Calu3 (cell line): ENCODE data around the gene SLC36A3. TPM values are rescaled to one million over a fixed set of nuclear protein-coding genes. Genes with fewer than 3 reads are reported as not detected.
A peak's percentile ranks its signal among the peaks of the same experiment; 100 is the strongest.
"Not testable (repeated sequence)": the region's sequence is repeated elsewhere in the genome, so short reads cannot be mapped to it uniquely, and the experiment has no call there.

Experiments used
- BruUV-seq: library from RNA; stranded (reverse); fragments of 400-500 nt; replicated peaks from 2 replicates; lab custom pipeline; 2021; lab: Mats Ljungman, UMichigan
- CTCF ChIA-PET: fragments of 300-600 bp; sonication (Branson Sonifier 250); formaldehyde crosslinking; loops from one replicate; lab custom pipeline; 2022; ENCODE audit warnings: antibody characterized with exemption; lab: Charles Lee
- DNase-seq: peaks from one replicate; pipeline ENCODE4 v3.0.0; 2022
- H3K27ac Mint-ChIP-seq: one replicate; pipeline ENCODE4 v1.8.0; 2022; ENCODE audit warnings: mixed read lengths; ENCODE audit not compliant: unreplicated experiment
- H3K27me3 Mint-ChIP-seq: one replicate; pipeline ENCODE4 v1.8.0; 2022; ENCODE audit warnings: mixed read lengths; ENCODE audit not compliant: unreplicated experiment
- H3K36me3 Mint-ChIP-seq: one replicate; pipeline ENCODE4 v1.8.0; 2022; ENCODE audit warnings: mild to moderate bottlenecking, moderate library complexity, mixed read lengths; ENCODE audit not compliant: insufficient read depth, unreplicated experiment
- H3K4me1 Mint-ChIP-seq: one replicate; pipeline ENCODE4 v1.8.0; 2022; ENCODE audit warnings: mild to moderate bottlenecking, low read depth, mixed read lengths; ENCODE audit not compliant: unreplicated experiment
- H3K4me3 Mint-ChIP-seq: one replicate; pipeline ENCODE4 v1.8.0; 2022; ENCODE audit warnings: mild to moderate bottlenecking, low read depth, moderate library complexity, mixed read lengths; ENCODE audit not compliant: unreplicated experiment
- H3K9me3 Mint-ChIP-seq: one replicate; pipeline ENCODE4 v1.8.0; 2022; ENCODE audit warnings: low read depth, mixed read lengths; ENCODE audit not compliant: unreplicated experiment
- CTCF ChIP-seq: fragments of 200-600 bp; IDR thresholded peaks from one replicate; pipeline ENCODE4 v1.8.0; 2022; ENCODE audit warnings: antibody characterized with exemption; ENCODE audit not compliant: unreplicated experiment
- intact Hi-C: fragments of 100-400 bp; cut with micrococcal nuclease; formaldehyde crosslinking; loops from one replicate; pipeline ENCODE4 v1.10.0; 2022; ENCODE audit not compliant: unreplicated experiment
- total RNA-seq: library from RNA; stranded (reverse); gene quantifications from 2 replicates; pipeline ENCODE4 v1.2.3, GENCODE V29; 2022

SLC36A3 gene
- total RNA-seq, 1 experiment from 2014 or later, result not detected

DNA sequence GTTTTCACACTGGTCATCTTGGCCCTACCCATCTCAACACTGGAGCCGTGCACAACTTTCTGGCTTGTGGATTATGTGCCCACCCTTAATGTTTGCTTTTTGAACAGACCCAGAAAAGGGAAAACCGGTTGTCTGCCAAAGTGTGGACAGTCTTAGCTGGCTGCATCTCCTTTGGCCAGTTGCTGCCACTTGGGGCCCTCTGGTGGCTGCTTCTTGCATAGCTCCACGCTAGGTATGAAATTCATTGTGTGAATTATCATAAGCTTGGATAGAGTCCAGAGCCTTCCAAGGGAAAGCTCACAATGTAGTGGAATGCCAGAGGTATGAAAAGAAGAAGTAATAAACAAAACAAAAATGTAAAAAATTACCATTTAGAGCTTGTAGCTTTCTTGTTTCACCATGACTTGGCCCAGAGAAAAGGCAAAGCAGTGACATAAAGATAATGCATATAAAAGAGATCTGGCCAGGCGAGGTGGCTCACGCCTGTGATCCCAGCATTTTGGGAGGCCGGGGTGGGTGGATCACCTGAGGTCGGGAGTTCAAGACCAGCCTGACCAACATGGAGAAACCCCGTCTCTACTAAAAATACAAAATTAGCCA, 12.5 kb upstream of the SLC36A3 start:
- BruUV-seq, result no TSS peak
- Mint-ChIP-seq H3K27me3 (peaks cover 45% of the 10 kb centered on the region), H3K27ac (no peak overlapping the region), H3K4me1 (no peaks in the 10 kb centered on the region), H3K36me3 (no peaks in the 10 kb centered on the region), H3K4me3 (no peak overlapping the region), H3K9me3 (no peaks in the 10 kb centered on the region)
- DNase-seq, result peak; percentile 88
- TF ChIP-seq CTCF, result peak; percentile 92
- intact Hi-C loops, result loop anchor here (1.0 to 5.0 kb wide), 3 partner anchors 181 to 337 kb away; no protein-coding TSS in a partner anchor
- CTCF ChIA-PET, result interaction anchor here (0.6 to 1.7 kb wide), 18 partner anchors 11 to 1199 kb away, joined by 3 to 14 read pairs (median 4); partner anchors contain the start of genes ANXA6, CCDC69 and RBM22

- Mint-ChIP-seq H3K36me3 (no peaks in the 10 kb centered on the region), H3K4me3 (no peak overlapping the region), H3K9me3 (no peaks in the 10 kb centered on the region), H3K4me1 (no peaks in the 10 kb centered on the region), H3K27me3 (peaks cover 57% of the 10 kb centered on the region), H3K27ac (no peak overlapping the region)
- intact Hi-C loops, result loop anchor here (5.0 kb wide), 1 partner anchor 511 kb away; no protein-coding TSS in a partner anchor
- no TSS peak for BruUV-seq
- TF ChIP-seq CTCF, result no peak
- no peak for DNase-seq
- CTCF ChIA-PET, result interaction anchor here (1.3 kb wide), 1 partner anchor 61 kb away, joined by 4 read pairs; the partner anchor contains the start of gene GM2A
Measured at GRCh38 chr5:151313357-151313756, 9.8 kb upstream of the SLC36A3 start.

GRCh38 chr5:151312756-151313324, 9.3 kb upstream of the SLC36A3 start:
- TF ChIP-seq CTCF, result no peak
- CTCF ChIA-PET, result no interaction called here
- peaks cover 62% of the 10 kb centered on the region for H3K27me3 Mint-ChIP-seq
- H3K4me3 Mint-ChIP-seq, result no peak overlapping the region
- intact Hi-C loops, result loop anchor here (5.0 kb wide), 1 partner anchor 511 kb away; no protein-coding TSS in a partner anchor
- DNase-seq, result no peak
- H3K27ac Mint-ChIP-seq, result no peak overlapping the region
- BruUV-seq, result no TSS peak
- no peaks in the 10 kb centered on the region for H3K36me3 Mint-ChIP-seq
- H3K9me3 Mint-ChIP-seq, result no peaks in the 10 kb centered on the region
- no peaks in the 10 kb centered on the region for H3K4me1 Mint-ChIP-seq

GRCh38 chr5:151310932-151311331, 7.4 kb upstream of the SLC36A3 start:
- H3K36me3 Mint-ChIP-seq, result no peaks in the 10 kb centered on the region
- H3K9me3 Mint-ChIP-seq, result no peaks in the 10 kb centered on the region
- no peak overlapping the region for H3K4me3 Mint-ChIP-seq
- H3K27me3 Mint-ChIP-seq, result peaks cover 72% of the 10 kb centered on the region
- H3K27ac Mint-ChIP-seq, result no peak overlapping the region
- no peak for TF ChIP-seq CTCF
- CTCF ChIA-PET, result interaction anchor here (0.7 kb wide), 1 partner anchor 69 kb away, joined by 3 read pairs; no protein-coding TSS in a partner anchor
- intact Hi-C loops, result loop anchor here (5.0 kb wide), 1 partner anchor 509 kb away; no protein-coding TSS in a partner anchor
- H3K4me1 Mint-ChIP-seq, result no peaks in the 10 kb centered on the region
- no TSS peak for BruUV-seq
- no peak for DNase-seq

DNA sequence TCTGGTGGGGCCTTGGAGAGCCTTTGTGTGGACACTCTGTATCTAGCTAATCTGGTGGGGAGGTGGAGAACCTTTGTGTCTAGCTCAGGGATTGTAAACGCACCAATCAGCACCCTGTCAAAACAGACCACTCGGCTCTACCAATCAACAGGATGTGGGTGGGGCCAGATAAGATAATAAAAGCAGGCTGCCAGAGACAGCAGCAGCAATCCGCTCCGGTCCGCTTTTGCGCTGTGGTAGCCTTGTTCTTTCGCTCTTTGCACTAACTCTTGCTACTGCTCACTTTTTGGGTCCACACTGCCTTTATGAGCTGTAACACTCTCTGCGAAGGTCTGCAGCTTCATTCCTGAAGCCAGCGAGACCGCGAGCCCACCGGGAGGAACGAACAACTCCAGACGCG, 6.3 kb upstream of the SLC36A3 start:
- CTCF ChIA-PET, DNase-seq, BruUV-seq, H3K9me3 Mint-ChIP-seq, H3K27ac Mint-ChIP-seq, H3K4me1 Mint-ChIP-seq, H3K4me3 Mint-ChIP-seq, H3K36me3 Mint-ChIP-seq: not testable (repeated sequence)
- peaks cover 71% of the 10 kb centered on the region for H3K27me3 Mint-ChIP-seq
- intact Hi-C loops, result loop anchor here (5.0 kb wide), 1 partner anchor 508 kb away; no protein-coding TSS in a partner anchor

DNA sequence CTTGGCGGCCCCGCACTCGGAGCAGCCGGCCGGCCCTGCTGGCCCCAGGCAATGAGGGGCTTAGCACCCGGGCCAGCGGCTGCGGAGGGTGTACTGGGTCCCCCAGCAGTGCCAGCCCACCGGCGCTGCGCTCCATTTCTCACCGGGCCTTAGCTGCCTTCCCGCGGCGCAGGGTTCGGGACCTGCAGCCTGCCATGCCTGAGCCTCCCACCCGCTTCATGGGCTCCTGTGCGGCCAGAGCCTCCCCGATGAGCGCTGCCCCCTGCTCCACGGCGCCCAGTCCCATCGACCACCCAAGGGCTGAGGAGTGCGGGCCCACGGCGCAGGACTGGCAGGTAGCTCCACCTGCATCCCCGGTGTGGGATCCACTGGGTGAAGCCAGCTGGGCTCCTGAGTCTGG, 5.7 kb upstream of the SLC36A3 start:
- BruUV-seq, H3K36me3 Mint-ChIP-seq, H3K27ac Mint-ChIP-seq, H3K9me3 Mint-ChIP-seq, DNase-seq, intact Hi-C loops, H3K4me3 Mint-ChIP-seq, H3K4me1 Mint-ChIP-seq, CTCF ChIA-PET: not testable (repeated sequence)
- peaks cover 71% of the 10 kb centered on the region for H3K27me3 Mint-ChIP-seq
